Measurements from ENCODE around the gene TMPRSS6.

DNA sequence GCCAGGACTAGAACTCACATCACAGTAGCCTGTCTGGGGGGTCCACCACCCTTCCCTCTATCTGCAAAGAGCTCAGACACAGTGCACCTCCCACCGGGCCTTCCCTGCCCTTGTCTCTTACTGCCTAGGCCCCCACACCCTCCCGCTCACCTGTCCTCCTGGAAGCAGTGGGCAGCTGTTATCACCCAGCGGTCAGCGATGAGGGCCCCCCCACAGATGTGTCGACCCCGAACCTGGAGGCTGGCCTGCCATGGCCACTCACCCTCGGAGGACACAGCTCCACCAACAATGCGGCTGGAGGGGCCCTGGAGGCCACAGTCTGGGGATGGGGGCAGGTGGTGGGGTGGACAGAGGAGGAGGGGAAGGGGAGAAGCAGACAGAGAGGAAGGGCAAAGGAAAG lies 39.2 kb downstream of the TMPRSS6 start:
- TF ChIP-seq, protein P1, sequence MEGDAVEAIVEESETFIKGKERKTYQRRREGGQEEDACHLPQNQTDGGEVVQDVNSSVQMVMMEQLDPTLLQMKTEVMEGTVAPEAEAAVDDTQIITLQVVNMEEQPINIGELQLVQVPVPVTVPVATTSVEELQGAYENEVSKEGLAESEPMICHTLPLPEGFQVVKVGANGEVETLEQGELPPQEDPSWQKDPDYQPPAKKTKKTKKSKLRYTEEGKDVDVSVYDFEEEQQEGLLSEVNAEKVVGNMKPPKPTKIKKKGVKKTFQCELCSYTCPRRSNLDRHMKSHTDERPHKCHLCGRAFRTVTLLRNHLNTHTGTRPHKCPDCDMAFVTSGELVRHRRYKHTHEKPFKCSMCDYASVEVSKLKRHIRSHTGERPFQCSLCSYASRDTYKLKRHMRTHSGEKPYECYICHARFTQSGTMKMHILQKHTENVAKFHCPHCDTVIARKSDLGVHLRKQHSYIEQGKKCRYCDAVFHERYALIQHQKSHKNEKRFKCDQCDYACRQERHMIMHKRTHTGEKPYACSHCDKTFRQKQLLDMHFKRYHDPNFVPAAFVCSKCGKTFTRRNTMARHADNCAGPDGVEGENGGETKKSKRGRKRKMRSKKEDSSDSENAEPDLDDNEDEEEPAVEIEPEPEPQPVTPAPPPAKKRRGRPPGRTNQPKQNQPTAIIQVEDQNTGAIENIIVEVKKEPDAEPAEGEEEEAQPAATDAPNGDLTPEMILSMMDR (IDR thresholded peaks at IDR 0.05): no peak
- no peak for TF ChIP-seq POLR2A (IDR thresholded peaks at IDR 0.05)
